ENCODE results near the gene DGKB. TPM values are rescaled to one million over a fixed set of nuclear protein-coding genes. Genes with fewer than 3 reads are reported as not detected.

Gene DGKB
- total and polyA plus RNA-seq, 2 of the 8 experiments (the other 6 are each of a cell fraction or from before 2014, with no cell fraction given) = 1.9 to 2.6 TPM

DNA sequence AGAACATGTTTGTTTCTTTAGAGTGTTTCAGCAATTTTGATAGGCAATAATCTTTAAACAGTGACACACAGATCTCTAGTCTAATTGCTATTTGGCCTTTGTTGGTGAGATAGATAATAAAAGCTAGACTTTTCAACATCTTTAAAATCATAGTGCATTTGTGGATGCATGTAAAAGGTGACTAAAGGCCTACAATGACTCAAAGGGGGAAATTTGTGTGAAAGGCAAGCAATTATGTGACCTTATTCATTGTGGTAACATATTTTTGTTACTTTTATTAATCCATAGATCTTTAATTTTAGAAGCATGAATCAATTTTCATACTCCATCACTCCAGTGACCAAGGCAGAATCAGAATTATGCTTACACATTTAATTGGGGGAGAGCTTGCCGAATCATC is 299.7 kb downstream of the DGKB start:
- no peaks in the 10 kb centered on the region for H3K27me3 ChIP-seq (replicated peaks in 1 of 4; ENCODE audit: control insufficient read depth in 3 of 4, extremely low read depth in 1 of 4, insufficient read depth in 3 of 4, low read length in 3 of 4)
- H3K9me3 ChIP-seq (ENCODE audit: insufficient read depth in 2 of 2, low read depth in 1 of 2, low read length in 1 of 2) = no peaks in the 10 kb centered on the region
- no peak overlapping the region for H3K4me2 ChIP-seq (ENCODE audit: insufficient read depth in 1 of 2, low read depth in 2 of 2, low read length in 2 of 2)
- H2BK15ac ChIP-seq (ENCODE audit: low read length) = no peak overlapping the region
- no peaks in the 10 kb centered on the region for H3K23me2 ChIP-seq (ENCODE audit: low read depth, low read length)
- no peak overlapping the region for H4K91ac ChIP-seq (replicated peaks; ENCODE audit: insufficient read length, low read length)
- H2BK5ac ChIP-seq (ENCODE audit: low read depth, low read length) = no peak overlapping the region
- H3K79me1 ChIP-seq (ENCODE audit: low read depth, low read length) = no peaks in the 10 kb centered on the region
- H3K14ac ChIP-seq (ENCODE audit: insufficient read length) = no peak overlapping the region
- no peak overlapping the region for H3K4ac ChIP-seq (replicated peaks; ENCODE audit: insufficient read length, low read depth, low read length)
- no peaks in the 10 kb centered on the region for H3K36me3 ChIP-seq (ENCODE audit: control insufficient read depth in 2 of 4, insufficient read depth in 4 of 4, low read length in 3 of 4)
- no peak overlapping the region for H2AK5ac ChIP-seq (ENCODE audit: low read depth, low read length)
- H4K5ac ChIP-seq (ENCODE audit: insufficient read length, low read depth, low read length) = no peak overlapping the region
- H4K20me1 ChIP-seq (replicated peaks in 1 of 2; ENCODE audit: control insufficient read depth in 1 of 2, insufficient read depth in 2 of 2, low read length in 2 of 2) = no peaks in the 10 kb centered on the region
- no peaks in the 10 kb centered on the region for H3K4me1 ChIP-seq (replicated peaks in 1 of 4; ENCODE audit: control insufficient read depth in 3 of 4, insufficient read depth in 4 of 4, low read length in 3 of 4)
- 89% methylated on average over 1 of the region's 1 CpG; no CpG with 5 or more reads in 1 of the 2 experiments for WGBS, 2 experiments (ENCODE audit: extremely low coverage in 1 of 2, insufficient coverage in 1 of 2, insufficient read length in 1 of 2, insufficient replicate concordance in 2 of 2, low coverage in 1 of 2, low lambda C conversion rate in 2 of 2, missing lambda C conversion rate in 1 of 2)
- H4K8ac ChIP-seq (ENCODE audit: extremely low read depth, insufficient read depth, low read length) = no peak overlapping the region
- TF ChIP-seq EGR1 (IDR thresholded peaks at IDR 0.05; ENCODE audit: borderline replicate concordance, low read depth, low read length) (no peak), POU5F1 (IDR thresholded peaks at IDR 0.05; ENCODE audit: low read depth, low read length) (no peak), BRCA1 (IDR thresholded peaks at IDR 0.05; ENCODE audit: low read depth, low read length) (no peak), SUZ12 (IDR thresholded peaks at IDR 0.05; ENCODE audit: low read length) (no peak), RBBP5 (IDR thresholded peaks at IDR 0.05; ENCODE audit: borderline replicate concordance, low read depth, low read length) (no peak), SAP30 (IDR thresholded peaks at IDR 0.05; ENCODE audit: insufficient read depth, insufficient replicate concordance, low read length) (no peak), GTF2F1 (IDR thresholded peaks at IDR 0.05; ENCODE audit: borderline replicate concordance, low read depth, low read length) (no peak), HDAC6 (IDR thresholded peaks at IDR 0.05; ENCODE audit: low read depth, low read length) (no peak), BACH1 (IDR thresholded peaks at IDR 0.05; ENCODE audit: low read length) (no peak)
- TF ChIP-seq, protein P1, sequence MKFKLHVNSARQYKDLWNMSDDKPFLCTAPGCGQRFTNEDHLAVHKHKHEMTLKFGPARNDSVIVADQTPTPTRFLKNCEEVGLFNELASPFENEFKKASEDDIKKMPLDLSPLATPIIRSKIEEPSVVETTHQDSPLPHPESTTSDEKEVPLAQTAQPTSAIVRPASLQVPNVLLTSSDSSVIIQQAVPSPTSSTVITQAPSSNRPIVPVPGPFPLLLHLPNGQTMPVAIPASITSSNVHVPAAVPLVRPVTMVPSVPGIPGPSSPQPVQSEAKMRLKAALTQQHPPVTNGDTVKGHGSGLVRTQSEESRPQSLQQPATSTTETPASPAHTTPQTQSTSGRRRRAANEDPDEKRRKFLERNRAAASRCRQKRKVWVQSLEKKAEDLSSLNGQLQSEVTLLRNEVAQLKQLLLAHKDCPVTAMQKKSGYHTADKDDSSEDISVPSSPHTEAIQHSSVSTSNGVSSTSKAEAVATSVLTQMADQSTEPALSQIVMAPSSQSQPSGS (IDR thresholded peaks at IDR 0.05; ENCODE audit: low read length) = no peak
- H3K56ac ChIP-seq (replicated peaks; ENCODE audit: insufficient read length, low read depth, low read length) = no peak overlapping the region
- no peak overlapping the region for H3K23ac ChIP-seq (ENCODE audit: insufficient read length)
- no peak overlapping the region for H3K4me3 ChIP-seq (ENCODE audit: extremely low read depth in 1 of 4, insufficient read depth in 2 of 4, low read depth in 3 of 4, low read length in 4 of 4)
- H3K9ac ChIP-seq (replicated peaks in 1 of 4; ENCODE audit: extremely low read depth in 1 of 4, low read depth in 3 of 4, low read length in 3 of 4) = no peak overlapping the region
- H3K18ac ChIP-seq (ENCODE audit: extremely low read depth, low read length) = no peak overlapping the region
- CTCF ChIA-PET (ENCODE audit: partially characterized antibody) = no interaction called here
- no peak overlapping the region for H2BK120ac ChIP-seq (replicated peaks; ENCODE audit: low read depth, low read length)
- H3K27ac ChIP-seq (ENCODE audit: low read depth, low read length) = no peak overlapping the region
- H2BK12ac ChIP-seq (ENCODE audit: low read depth, low read length) = no peak overlapping the region
- H2BK20ac ChIP-seq (ENCODE audit: low read length) = no peak overlapping the region
- POLR2A ChIA-PET (ENCODE audit: partially characterized antibody) = no interaction called here
- no peak overlapping the region for H2AFZ ChIP-seq (ENCODE audit: low read length)
- no peak for DNase-seq (ENCODE audit: low read depth in 1 of 2, low spot score in 2 of 2)
- H3K79me2 ChIP-seq (ENCODE audit: control insufficient read depth in 1 of 2, insufficient read depth in 2 of 2, low read length in 2 of 2) = no peaks in the 10 kb centered on the region
- no peak for FAIRE-seq

Measured in H1 (cell line).